Loucy (cell line): ENCODE results near the gene MTFR1L.

Source experiments
- CTCF ChIP-seq: fragments of 200-600 bp; sonication (generic); conservative IDR thresholded peaks from 2 replicates; pipeline ENCODE4 v1.5.1; 2014; ENCODE audit warnings: mild to moderate bottlenecking, antibody characterized with exemption, low read length
- EZH2phosphoT487 ChIP-seq: fragments of 200-600 bp; IDR thresholded peaks from 2 replicates; pipeline ENCODE4 v1.6.1; 2018; ENCODE audit warnings: antibody characterized with exemption, mild to moderate bottlenecking, moderate library complexity, borderline replicate concordance

- TF ChIP-seq CTCF (no peak), EZH2phosphoT487 (no peak)
Observed at GRCh38 chr1:25832336-25833037, 12.7 kb downstream of the MTFR1L start.
